Epithelial cell of esophagus (primary cell): ENCODE measurements around the gene SCGB1D1.
"Not testable (repeated sequence)": the region's sequence is repeated elsewhere in the genome, so short reads cannot be mapped to it uniquely, and the experiment has no call there.

ENCODE experiments used
- DNase-seq: peaks from one replicate; pipeline ENCODE4 v3.0.0; 2010; ENCODE audit warnings: low read depth
- H3K4me3 ChIP-seq: 2 replicates; pipeline ENCODE4 v1.5.1; 2011; ENCODE audit warnings: mild to moderate bottlenecking, low read length, control low read depth
- TF ChIP-seq, protein P1 (sequence below): IDR thresholded peaks from 2 replicates; pipeline ENCODE4 v1.5.1; 2011; ENCODE audit warnings: low read depth, mild to moderate bottlenecking, low read length, control low read depth, inconsistent platforms; ENCODE audit not compliant: insufficient read depth; ENCODE audit errors: missing control alignments

Gene SCGB1D1

DNA sequence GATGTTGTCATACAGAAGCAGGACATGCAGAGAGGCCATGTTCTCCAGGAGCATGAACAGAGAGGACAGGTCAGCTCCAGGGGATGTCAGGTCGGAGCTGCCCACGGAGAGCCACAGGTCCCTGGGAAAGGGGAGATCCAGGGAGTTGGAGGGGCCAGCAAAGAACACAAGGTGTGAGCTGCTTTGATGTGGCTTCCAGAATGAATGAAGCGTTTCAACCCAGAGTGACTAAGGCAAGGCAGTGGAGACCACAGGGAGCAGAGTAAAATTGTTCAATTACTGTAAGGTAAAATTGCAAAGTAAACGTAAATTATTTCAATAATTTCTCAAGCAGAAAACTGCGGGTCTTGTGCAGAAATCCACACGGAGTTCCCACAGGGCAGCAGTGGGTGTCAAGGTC lies 12.9 kb downstream of the SCGB1D1 start:
- no peak for DNase-seq
- H3K4me3 ChIP-seq: no peak overlapping the region
- TF ChIP-seq, protein P1, sequence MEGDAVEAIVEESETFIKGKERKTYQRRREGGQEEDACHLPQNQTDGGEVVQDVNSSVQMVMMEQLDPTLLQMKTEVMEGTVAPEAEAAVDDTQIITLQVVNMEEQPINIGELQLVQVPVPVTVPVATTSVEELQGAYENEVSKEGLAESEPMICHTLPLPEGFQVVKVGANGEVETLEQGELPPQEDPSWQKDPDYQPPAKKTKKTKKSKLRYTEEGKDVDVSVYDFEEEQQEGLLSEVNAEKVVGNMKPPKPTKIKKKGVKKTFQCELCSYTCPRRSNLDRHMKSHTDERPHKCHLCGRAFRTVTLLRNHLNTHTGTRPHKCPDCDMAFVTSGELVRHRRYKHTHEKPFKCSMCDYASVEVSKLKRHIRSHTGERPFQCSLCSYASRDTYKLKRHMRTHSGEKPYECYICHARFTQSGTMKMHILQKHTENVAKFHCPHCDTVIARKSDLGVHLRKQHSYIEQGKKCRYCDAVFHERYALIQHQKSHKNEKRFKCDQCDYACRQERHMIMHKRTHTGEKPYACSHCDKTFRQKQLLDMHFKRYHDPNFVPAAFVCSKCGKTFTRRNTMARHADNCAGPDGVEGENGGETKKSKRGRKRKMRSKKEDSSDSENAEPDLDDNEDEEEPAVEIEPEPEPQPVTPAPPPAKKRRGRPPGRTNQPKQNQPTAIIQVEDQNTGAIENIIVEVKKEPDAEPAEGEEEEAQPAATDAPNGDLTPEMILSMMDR: no peak

DNA sequence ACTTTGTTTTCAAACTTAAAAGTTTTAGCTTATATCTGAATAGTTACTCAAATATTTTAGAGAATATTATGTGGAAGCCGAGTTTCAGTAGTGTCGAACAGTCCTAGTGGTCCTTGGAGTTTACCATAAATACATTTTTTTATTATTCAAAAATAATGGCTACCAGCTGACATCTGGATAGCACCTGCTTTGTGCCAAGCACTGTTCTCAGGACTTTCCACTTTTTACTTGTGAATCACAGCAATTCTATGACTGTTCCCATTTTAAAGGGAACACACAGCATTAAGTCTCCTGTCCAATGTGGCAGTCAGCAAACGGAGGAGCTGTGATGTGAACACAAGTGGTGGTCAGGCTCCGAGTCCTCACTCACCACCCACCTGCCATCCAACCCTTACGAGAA lies 14.4 kb downstream of the SCGB1D1 start:
- no peak overlapping the region for H3K4me3 ChIP-seq
- no peak for DNase-seq
- TF ChIP-seq, protein P1: no peak

DNA sequence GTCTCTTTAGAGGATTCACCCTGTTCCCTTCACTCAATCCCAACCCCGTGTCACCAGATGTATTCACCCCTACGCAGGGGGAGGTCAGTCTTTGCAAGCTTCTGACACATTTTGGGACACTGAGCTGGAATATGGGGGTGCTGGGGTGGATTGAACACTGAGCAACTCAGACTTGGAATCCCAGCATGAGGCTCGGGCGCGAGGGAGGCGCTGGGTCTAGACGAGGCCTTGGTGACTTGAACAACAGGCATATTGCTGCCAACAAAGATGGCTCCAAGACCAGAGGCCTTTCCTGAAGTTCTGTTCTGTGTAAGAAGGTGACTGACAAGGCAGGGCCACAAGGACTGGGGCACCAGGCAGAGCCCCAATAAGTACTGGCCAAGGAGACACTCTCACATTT lies 15.4 kb downstream of the SCGB1D1 start:
- TF ChIP-seq, protein P1: no peak
- H3K4me3 ChIP-seq: no peak overlapping the region
- DNase-seq: no peak

DNA sequence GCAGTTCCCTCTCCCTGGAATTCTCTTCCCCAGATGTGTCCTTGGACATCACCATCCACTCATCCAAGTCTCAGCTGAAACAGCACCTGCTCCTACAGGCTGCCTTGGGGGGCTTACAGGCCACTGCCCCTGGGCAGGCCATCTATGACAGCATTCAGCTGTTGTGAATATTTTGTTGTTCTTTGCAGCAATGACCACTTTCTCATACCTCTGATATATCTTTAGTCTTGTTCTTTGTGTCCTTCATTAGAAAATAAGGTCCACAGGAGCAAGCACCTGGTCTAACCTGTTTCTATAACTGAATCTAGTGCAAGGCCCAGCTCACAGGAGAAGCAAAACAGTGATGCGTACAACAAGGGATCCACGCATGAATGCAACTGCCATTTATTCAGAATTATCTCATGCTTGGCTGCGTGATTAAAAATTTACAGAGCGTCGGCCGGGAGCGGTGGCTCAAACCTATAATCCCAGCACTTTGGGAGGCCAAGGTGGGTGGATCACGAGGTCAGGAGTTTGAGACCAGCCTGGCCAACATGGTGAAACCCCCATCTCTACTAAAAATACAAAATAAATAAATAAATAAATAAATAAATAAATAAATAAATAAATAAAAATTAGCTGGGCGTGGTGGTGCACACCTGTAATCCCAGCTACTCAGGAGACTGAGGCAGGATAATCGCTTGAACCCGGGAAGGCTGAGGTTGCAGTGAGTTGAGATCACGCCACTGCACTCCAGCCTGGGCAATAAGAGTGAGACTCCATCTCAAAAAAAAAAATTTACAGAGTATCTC lies 16.5 kb downstream of the SCGB1D1 start:
- not testable (repeated sequence) for H3K4me3 ChIP-seq, DNase-seq

DNA sequence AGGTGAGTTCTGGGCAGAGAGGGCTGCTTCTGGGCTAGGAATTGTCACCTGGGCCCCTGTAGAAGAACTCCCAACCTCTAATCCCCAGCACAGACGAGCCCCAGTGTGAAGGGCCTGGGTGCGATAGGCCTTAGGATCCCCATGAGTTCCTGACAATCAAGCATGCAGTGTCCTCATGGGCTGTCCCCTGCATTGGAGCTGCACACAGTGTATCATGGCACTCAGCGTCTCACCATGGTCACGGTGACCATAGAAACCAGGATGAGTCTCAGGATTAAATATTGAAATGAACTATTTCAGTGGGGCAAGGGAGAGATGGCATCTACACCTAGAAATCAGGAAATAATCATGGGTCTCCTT lies 18.7 kb downstream of the SCGB1D1 start:
- H3K4me3 ChIP-seq: no peak overlapping the region
- TF ChIP-seq, protein P1: no peak
- DNase-seq: no peak

DNA sequence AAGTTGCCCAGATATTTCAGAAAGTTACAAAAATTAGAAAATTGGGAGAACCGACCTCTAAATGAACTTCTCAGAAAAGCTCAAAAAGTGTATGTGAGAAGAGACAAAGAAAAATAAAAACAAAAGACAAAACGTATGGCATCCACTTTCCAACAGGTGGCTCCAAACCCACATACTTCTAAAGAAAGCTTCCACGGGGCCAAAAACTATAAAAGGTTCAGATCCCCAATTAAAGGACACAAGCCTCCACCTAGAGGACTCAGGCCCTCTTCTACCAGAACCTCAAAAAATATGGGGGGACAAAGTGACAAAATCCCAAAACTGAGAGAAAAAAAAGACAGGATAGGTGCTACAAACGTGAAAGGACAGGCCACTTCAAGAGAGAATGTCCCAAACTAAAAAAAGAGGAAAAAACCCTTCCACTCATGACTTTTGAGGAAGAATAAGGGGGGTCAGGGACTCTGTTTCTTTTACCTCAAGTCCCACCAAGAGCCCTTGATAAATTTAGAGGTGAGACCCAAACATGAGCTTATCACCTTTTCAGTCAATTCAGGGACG lies 27.3 kb downstream of the SCGB1D1 start:
- TF ChIP-seq, protein P1: peak; percentile 61
- H3K4me3 ChIP-seq: no peak overlapping the region
- DNase-seq: peak; percentile 32

DNA sequence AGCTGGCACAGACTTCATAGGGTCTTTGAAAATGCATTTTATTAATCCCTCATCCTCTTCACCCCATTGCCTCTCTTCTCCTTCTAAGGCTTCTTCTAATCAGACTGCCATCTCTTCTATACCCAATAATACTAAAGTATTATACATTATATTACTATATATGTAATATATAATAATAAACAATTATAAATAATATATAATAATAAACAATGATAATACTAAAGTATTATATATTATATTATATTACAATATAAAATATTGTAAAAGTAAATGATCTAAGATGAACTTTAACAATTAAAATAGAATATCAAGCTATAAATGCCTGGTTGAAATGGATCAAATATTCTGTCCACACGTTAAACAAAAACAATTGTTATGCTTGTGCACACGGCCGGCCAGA lies 31.5 kb downstream of the SCGB1D1 start:
- H3K4me3 ChIP-seq: no peak overlapping the region
- DNase-seq: no peak
- TF ChIP-seq, protein P1: no peak
